ENCODE data around the gene CACNA1I.

The CACNA1I gene

DNA sequence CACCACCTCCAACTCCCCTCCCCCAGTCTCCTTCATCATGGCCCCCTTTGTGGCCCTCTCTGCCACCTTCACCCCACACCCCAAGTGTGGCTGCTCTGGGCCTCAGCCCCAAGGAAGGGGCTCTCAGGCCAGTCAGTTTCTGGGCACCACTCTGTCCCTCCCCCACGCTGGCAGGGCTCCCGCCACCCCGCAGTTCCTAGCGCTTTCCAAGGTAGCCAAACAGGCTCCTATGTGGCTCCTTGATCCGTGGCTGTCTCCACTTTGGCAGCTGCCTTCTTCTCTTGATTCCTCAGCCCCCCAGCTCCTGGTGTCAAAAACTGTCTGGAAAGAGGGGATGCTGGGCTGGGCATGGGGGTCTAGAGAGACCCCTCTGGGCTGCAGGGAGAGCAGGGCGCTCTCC lies 10.4 kb upstream of the CACNA1I start:
- no peak overlapping the region for H3K4me3 ChIP-seq (replicated peaks in 1 of 2; ENCODE audit: low read depth in 2 of 2, low read length in 2 of 2)
- no peak for TF ChIP-seq CTCF (IDR thresholded peaks at IDR 0.05; ENCODE audit: low read depth, low read length)
- no peak for DNase-seq (ENCODE audit: low read depth in 2 of 2)

DNA sequence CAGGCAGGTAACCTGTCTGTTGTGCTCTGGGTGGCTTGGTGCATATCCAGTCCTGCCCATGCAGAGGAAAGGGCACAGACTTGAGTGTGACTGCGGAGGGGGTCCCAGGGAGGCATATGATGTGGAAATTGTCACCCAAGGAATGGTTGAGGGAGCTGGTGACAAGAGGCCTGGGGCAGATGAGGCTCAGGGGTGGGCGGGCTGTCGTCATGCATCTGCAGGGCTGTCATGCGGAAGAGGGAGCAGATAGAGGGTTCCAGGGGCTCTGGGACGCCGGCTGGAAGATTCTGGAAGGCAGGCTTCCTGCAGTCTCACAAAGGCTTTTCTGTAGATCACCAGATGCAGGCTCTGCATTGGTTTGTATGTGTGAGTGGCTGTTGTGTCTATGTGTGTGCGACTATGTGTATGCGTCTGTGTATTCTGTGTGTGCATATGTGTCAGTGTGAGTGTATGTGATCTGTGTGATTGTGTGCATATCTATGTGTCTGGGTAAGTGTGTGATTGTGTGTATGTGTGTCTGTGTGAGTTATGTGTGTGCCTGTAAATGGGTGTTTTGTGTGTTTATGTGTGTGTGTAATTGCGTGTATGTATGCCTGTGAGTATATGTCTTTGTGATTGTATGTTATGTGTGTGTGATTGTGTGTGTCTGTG lies 7.6 kb upstream of the CACNA1I start:
- no peak overlapping the region for H3K4me3 ChIP-seq (replicated peaks in 1 of 2; ENCODE audit: low read depth in 2 of 2, low read length in 2 of 2)
- DNase-seq (ENCODE audit: low read depth in 2 of 2), result no peak
- no peak for TF ChIP-seq CTCF (IDR thresholded peaks at IDR 0.05; ENCODE audit: low read depth, low read length)

- TF ChIP-seq CTCF (IDR thresholded peaks at IDR 0.05; ENCODE audit: low read depth, low read length), result no peak
- no peak for DNase-seq (ENCODE audit: low read depth in 2 of 2)
- no peak overlapping the region for H3K4me3 ChIP-seq (replicated peaks in 1 of 2; ENCODE audit: low read depth in 2 of 2, low read length in 2 of 2)
Observed at GRCh38 chr22:39563571-39564428, 6.8 kb upstream of the CACNA1I start.

GRCh38 chr22:39565414-39565944 lies 5.1 kb upstream of the CACNA1I start:
- no peak for TF ChIP-seq CTCF (IDR thresholded peaks at IDR 0.05; ENCODE audit: low read depth, low read length)
- no peak overlapping the region for H3K4me3 ChIP-seq (replicated peaks in 1 of 2; ENCODE audit: low read depth in 2 of 2, low read length in 2 of 2)
- no peak for DNase-seq (ENCODE audit: low read depth in 2 of 2)

- no peak for TF ChIP-seq CTCF (IDR thresholded peaks at IDR 0.05; ENCODE audit: low read depth, low read length)
- no peak for DNase-seq (ENCODE audit: low read depth in 2 of 2)
- no peak overlapping the region for H3K4me3 ChIP-seq (replicated peaks in 1 of 2; ENCODE audit: low read depth in 2 of 2, low read length in 2 of 2)
Observed at GRCh38 chr22:39567135-39567946, 3.2 kb upstream of the CACNA1I start.

DNA sequence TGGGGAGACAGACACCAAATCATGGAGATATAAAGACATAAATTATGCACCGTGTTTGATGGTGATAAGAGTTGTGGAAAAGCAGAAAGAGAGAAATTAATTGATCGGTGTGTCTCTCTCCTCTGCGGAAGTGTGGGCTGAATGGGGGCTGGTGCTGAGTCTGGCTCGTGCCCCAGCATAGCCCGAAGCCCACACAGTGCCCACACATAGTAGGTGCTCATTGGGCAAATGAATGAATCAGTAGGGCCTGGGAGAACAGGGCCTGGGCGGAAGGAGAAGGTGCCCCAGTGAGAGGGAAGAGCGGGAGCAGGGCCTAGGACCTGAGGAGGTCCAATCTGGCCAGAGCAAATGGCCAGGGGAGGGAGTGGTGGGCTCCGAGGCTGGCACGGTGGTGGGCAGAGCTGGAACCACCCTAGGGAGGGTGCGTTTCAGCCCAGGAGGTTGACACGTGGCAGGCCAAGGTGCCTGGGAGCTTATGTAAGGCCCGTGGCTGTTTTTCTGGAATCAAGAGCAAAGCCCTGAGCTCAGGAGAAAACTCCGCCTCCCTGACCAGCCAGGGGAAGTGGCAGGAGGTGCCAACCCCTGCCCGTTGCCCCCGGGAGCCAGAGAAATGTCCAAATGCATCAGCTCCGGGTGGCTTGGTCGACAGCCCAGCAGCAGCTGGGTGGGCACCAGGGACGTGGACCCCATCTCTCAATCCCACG lies 2.1 kb upstream of the CACNA1I start:
- H3K4me3 ChIP-seq (replicated peaks in 1 of 2; ENCODE audit: low read depth in 2 of 2, low read length in 2 of 2), result no peak overlapping the region
- no peak for DNase-seq (ENCODE audit: low read depth in 2 of 2)
- no peak for TF ChIP-seq CTCF (IDR thresholded peaks at IDR 0.05; ENCODE audit: low read depth, low read length)
